Measurements from ENCODE around the gene KCNH2.

Gene KCNH2

GRCh38 chr7:150971242-150972022, 6.7 kb downstream of the KCNH2 start:
- TF ChIP-seq TAF1 (IDR thresholded peaks at IDR 0.05; ENCODE audit: borderline replicate concordance, insufficient read depth, low read length) (no peak), POLR2AphosphoS5 (IDR thresholded peaks at IDR 0.05; ENCODE audit: low read depth, low read length) (no peak), REST (IDR thresholded peaks at IDR 0.05; ENCODE audit: insufficient read depth in 1 of 2, low read depth in 2 of 2, low read length in 2 of 2) (no peak), FOXP2 (optimal IDR thresholded peaks at IDR 0.05; ENCODE audit: borderline replicate concordance, extremely low read depth, extremely low read length, insufficient read depth) (no peak), SIN3A (IDR thresholded peaks at IDR 0.05; ENCODE audit: borderline replicate concordance, insufficient read depth, low read length) (no peak)

GRCh38 chr7:150970424-150970823, 7.7 kb downstream of the KCNH2 start:
- TF ChIP-seq FOXP2 (optimal IDR thresholded peaks at IDR 0.05; ENCODE audit: borderline replicate concordance, extremely low read depth, extremely low read length, insufficient read depth) (no peak), POLR2AphosphoS5 (IDR thresholded peaks at IDR 0.05; ENCODE audit: low read depth, low read length) (no peak), REST (IDR thresholded peaks at IDR 0.05; ENCODE audit: insufficient read depth in 1 of 2, low read depth in 2 of 2, low read length in 2 of 2) (no peak), SIN3A (IDR thresholded peaks at IDR 0.05; ENCODE audit: borderline replicate concordance, insufficient read depth, low read length) (no peak)

GRCh38 chr7:150969475-150969874, 8.6 kb downstream of the KCNH2 start:
- TF ChIP-seq TAF1 (IDR thresholded peaks at IDR 0.05; ENCODE audit: borderline replicate concordance, insufficient read depth, low read length) (no peak), REST (IDR thresholded peaks at IDR 0.05; ENCODE audit: insufficient read depth in 1 of 2, low read depth in 2 of 2, low read length in 2 of 2) (no peak), SIN3A (IDR thresholded peaks at IDR 0.05; ENCODE audit: borderline replicate concordance, insufficient read depth, low read length) (no peak), POLR2AphosphoS5 (IDR thresholded peaks at IDR 0.05; ENCODE audit: low read depth, low read length) (no peak), FOXP2 (optimal IDR thresholded peaks at IDR 0.05; ENCODE audit: borderline replicate concordance, extremely low read depth, extremely low read length, insufficient read depth) (no peak)

- TF ChIP-seq POLR2AphosphoS5 (IDR thresholded peaks at IDR 0.05; ENCODE audit: low read depth, low read length) = no peak
- no peak for TF ChIP-seq TAF1 (IDR thresholded peaks at IDR 0.05; ENCODE audit: borderline replicate concordance, insufficient read depth, low read length)
- no peak for TF ChIP-seq SIN3A (IDR thresholded peaks at IDR 0.05; ENCODE audit: borderline replicate concordance, insufficient read depth, low read length)
- TF ChIP-seq FOXP2 (optimal IDR thresholded peaks at IDR 0.05; ENCODE audit: borderline replicate concordance, extremely low read depth, extremely low read length, insufficient read depth) = no peak
- no peak for TF ChIP-seq REST (IDR thresholded peaks at IDR 0.05; ENCODE audit: insufficient read depth in 1 of 2, low read depth in 2 of 2, low read length in 2 of 2)
These were observed 9.3 kb downstream of the KCNH2 start for GRCh38 chr7:150968734-150969372.
